RWPE1 (cell line): Measurements from ENCODE around the gene FANCE.

Experiments
- CTCF ChIA-PET: fragments of 350-600 bp; sonication (Branson Sonifier 250); formaldehyde crosslinking; extraction: SDS; loops from one replicate; lab custom pipeline; 2021; lab: Yijun Ruan, JAX
- POLR2A ChIA-PET: fragments of 400-600 bp; formaldehyde crosslinking; extraction: SDS; loops from one replicate; lab custom pipeline; 2020; ENCODE audit warnings: antibody characterized with exemption; ENCODE audit not compliant: low non-redundant PET; lab: Yijun Ruan, JAX
- DNase-seq: peaks from one replicate; pipeline ENCODE4 v3.0.0; 2012; ENCODE audit warnings: low spot score
- H3K27ac ChIP-seq: fragments of 450-650 bp; 2 replicates; pipeline ENCODE4 v1.5.1; 2017
- TF ChIP-seq, protein P1 (sequence below): fragments of 450-650 bp; conservative IDR thresholded peaks from 2 replicates; pipeline ENCODE4 v1.5.1; 2017; ENCODE audit warnings: low read depth, mild to moderate bottlenecking

FANCE gene

DNA sequence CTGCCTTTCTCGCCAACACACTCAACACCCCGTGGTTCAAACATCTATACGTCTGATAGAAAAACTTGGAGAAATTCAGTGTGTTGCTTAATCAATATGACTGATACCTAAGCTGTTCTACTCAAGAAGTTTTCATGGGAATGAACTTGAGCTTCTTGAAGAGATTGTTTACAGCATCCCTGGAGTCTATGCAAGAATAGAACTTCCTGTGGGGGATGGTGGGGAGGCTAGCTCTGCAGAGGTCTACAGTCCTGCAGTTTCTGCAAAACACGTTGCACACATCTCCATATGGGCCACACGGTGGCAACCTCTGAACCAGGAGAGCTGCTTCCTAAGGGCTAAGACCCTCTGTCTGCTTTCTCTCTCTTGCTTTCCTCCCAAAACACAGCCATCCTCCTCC is 32.7 kb upstream of the FANCE start:
- ChIA-PET CTCF (interaction anchor here (0.6 to 1.4 kb wide), 4 partner anchors 11 to 77 kb away, joined by 3 to 6 read pairs (median 4); no protein-coding TSS in a partner anchor), POLR2A (no interaction called here)
- DNase-seq, result no peak
- peak overlapping the region; percentile 9; the same call in 1 of the 2 replicates for H3K27ac ChIP-seq
- TF ChIP-seq, protein P1, sequence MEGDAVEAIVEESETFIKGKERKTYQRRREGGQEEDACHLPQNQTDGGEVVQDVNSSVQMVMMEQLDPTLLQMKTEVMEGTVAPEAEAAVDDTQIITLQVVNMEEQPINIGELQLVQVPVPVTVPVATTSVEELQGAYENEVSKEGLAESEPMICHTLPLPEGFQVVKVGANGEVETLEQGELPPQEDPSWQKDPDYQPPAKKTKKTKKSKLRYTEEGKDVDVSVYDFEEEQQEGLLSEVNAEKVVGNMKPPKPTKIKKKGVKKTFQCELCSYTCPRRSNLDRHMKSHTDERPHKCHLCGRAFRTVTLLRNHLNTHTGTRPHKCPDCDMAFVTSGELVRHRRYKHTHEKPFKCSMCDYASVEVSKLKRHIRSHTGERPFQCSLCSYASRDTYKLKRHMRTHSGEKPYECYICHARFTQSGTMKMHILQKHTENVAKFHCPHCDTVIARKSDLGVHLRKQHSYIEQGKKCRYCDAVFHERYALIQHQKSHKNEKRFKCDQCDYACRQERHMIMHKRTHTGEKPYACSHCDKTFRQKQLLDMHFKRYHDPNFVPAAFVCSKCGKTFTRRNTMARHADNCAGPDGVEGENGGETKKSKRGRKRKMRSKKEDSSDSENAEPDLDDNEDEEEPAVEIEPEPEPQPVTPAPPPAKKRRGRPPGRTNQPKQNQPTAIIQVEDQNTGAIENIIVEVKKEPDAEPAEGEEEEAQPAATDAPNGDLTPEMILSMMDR, result no peak

DNA sequence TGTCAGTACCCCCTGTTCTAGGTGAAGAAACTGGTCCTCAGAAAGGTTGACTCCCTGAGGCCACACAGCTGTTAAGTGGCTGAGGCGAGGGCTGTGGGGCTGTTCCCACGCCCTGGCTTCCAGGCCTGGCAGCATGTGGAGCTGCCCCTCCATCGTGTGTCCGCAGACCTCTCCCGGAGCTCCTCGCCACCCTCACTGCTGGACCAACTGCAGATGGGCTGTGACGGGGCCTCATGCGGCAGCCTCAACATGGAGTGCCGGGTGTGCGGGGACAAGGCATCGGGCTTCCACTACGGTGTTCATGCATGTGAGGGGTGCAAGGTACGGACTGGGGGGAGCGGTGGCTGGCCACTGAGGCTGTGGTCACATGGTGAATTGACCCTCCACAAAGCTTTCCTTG is 32.2 kb upstream of the FANCE start:
- POLR2A ChIA-PET, result no interaction called here
- CTCF ChIA-PET, result interaction anchor here (0.6 to 1.4 kb wide), 4 partner anchors 12 to 629 kb away, joined by 3 to 6 read pairs (median 4); no protein-coding TSS in a partner anchor
- DNase-seq, result no peak
- TF ChIP-seq, protein P1, result no peak
- peak overlapping the region; percentile 9; the same call in 1 of the 2 replicates for H3K27ac ChIP-seq

DNA sequence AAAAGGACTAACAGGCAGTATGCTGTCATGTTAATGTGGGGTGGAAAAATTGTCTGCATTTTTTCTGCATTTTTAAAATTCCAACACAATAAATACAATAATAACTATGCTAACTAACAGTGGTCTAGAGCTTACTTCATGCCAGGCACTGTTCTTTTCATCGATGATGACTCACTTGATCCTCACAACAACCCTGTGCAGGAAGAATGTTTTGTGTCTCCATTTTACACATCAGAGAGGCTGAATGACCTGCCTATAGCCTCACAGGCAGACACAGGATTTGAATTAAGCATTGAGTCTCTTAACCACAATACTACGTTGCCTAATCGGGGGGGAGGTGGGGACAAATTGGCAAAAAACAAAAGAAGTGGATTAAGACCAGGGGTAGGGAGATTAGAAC is 26.9 kb upstream of the FANCE start:
- ChIA-PET CTCF (interaction anchor here (0.7 kb wide), 1 partner anchor 83 kb away, joined by 3 read pairs; no protein-coding TSS in a partner anchor), POLR2A (no interaction called here)
- peak; percentile 46 for DNase-seq
- TF ChIP-seq, protein P1, result no peak
- peak overlapping the region; percentile 62 for H3K27ac ChIP-seq

DNA sequence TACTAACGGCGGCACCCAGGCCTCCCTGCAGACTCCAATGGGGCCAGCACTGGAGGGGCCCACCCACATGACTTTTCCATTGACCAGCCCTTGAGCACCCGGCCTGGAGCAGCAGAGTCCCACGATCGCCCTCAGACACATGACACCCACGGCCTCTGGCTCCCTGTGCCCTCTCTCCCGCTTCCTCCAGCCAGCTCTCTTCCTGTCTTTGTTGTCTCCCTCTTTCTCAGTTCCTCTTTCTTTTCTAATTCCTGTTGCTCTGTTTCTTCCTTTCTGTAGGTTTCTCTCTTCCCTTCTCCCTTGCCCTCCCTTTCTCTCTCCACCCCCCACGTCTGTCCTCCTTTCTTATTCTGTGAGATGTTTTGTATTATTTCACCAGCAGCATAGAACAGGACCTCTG is 26.1 kb upstream of the FANCE start:
- CTCF ChIA-PET, result interaction anchor here (0.8 kb wide), 1 partner anchor 23 kb away, joined by 5 read pairs; no protein-coding TSS in a partner anchor

DNA sequence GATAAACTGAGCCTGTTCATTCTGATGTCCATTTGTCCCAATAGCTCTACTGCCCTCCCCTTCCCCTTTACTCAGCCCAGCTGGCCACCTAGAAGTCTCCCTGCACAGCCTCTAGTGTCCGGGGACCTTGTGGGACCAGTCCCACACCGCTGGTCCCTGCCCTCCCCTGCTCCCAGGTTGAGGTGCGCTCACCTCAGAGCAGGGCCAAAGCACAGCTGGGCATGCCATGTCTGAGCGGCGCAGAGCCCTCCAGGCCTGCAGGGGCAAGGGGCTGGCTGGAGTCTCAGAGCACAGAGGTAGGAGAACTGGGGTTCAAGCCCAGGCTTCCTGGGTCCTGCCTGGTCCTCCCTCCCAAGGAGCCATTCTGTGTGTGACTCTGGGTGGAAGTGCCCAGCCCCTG is 24.7 kb upstream of the FANCE start:
- TF ChIP-seq, protein P1, result no peak
- ChIA-PET CTCF (interaction anchor here (0.9 kb wide), 1 partner anchor 22 kb away, joined by 5 read pairs; no protein-coding TSS in a partner anchor), POLR2A (no interaction called here)
- H3K27ac ChIP-seq, result no peak overlapping the region
- no peak for DNase-seq

More for the DNA sequence above, 26.1 kb upstream of the FANCE start:
- POLR2A ChIA-PET, result no interaction called here
- peak overlapping the region; percentile 62 for H3K27ac ChIP-seq
- TF ChIP-seq, protein P1, result no peak
- DNase-seq, result no peak

DNA sequence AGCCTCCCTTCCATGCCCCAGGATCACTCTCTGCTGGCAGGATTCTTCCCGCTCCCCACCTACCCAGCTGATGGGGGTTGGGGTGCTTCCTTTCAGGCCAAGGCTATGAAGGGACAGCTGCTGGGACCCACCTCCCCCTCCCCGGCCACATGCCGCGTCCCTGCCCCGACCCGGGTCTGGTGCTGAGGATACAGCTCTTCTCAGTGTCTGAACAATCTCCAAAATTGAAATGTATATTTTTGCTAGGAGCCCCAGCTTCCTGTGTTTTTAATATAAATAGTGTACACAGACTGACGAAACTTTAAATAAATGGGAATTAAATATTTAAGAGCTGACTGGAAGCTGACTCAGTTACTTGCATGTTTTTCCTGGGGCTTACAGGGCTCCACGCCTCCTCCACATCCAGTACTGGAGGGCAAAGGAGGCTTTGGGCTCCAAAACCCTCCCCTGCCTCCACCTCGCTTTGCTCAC is 24.3 kb upstream of the FANCE start:
- ChIA-PET POLR2A (no interaction called here), CTCF (interaction anchor here (0.9 kb wide), 1 partner anchor 21 kb away, joined by 5 read pairs; no protein-coding TSS in a partner anchor)
- H3K27ac ChIP-seq, result no peak overlapping the region
- DNase-seq, result no peak
- TF ChIP-seq, protein P1, result no peak
